SK-N-MC (cell line): ENCODE measurements around the gene GRK3.

Source experiments
- EZH2 ChIP-seq: fragments of 200-600 bp; sonication (generic); IDR thresholded peaks from one replicate; pipeline ENCODE4 v1.6.1; 2017; ENCODE audit warnings: antibody characterized with exemption
- POLR2AphosphoS5 ChIP-seq: IDR thresholded peaks from 2 replicates; pipeline ENCODE4 v1.6.1; 2012; ENCODE audit warnings: mild to moderate bottlenecking, low read depth, low read length, borderline replicate concordance

DNA sequence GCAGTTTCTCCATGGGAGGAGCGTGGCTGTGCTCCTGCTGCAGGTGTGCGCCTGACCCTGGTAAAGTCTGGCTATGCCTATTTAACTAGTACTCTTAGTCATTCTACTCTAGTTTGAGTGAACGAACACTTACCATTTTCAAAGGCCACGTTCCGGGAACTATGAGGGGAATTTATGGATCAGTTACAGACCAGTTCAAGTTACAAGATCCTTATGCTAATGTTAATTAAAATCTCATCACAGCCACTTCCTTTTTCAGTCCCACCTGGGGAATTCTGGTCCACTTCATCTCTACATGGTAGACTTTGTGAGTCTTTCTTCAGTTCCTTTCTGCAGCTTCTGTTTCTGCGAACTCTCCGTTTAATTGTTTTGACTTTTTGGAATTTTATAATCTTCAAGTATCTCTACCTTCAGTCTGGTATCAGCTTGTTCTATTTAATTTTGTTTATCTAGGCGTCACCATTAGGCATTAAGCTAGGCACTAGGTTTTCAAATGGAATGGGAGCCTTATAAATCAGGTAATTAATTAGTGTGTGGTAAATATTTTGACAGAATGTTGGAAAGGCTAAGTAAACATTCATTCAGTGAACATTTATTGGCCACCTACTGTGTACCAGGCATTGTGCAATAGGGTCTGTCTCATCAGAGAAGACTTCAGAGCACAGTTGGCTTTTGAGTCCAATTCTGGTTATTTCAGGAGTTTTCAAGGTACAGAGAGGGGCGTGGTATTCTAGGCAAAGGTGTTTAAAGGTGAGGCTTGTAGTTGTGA is 78.9 kb downstream of the GRK3 start:
- no peak for TF ChIP-seq POLR2AphosphoS5
- TF ChIP-seq EZH2: no peak
